SJSA1 (cell line): Measurements from ENCODE around the gene RRN3. TPM values are rescaled to one million over a fixed set of nuclear protein-coding genes. Genes with fewer than 3 reads are reported as not detected.
"Not testable (repeated sequence)": the region's sequence is repeated elsewhere in the genome, so short reads cannot be mapped to it uniquely, and the experiment has no call there.

Source experiments
- DNase-seq, 2 experiments: peaks; one replicate each; pipeline ENCODE4 v3.0.0-alpha.2; 2015 to 2020; ENCODE audit warnings: low spot score in 2 of 2, low read depth in 1 of 2
- H3K27ac ChIP-seq: fragments of 250-450 bp; sonication (Bioruptor Pico); 2 replicates; pipeline ENCODE4 v1.5.1; 2020; ENCODE audit warnings: mild to moderate bottlenecking, moderate library complexity
- H3K27me3 ChIP-seq: fragments of 250-450 bp; sonication (Bioruptor Pico); replicated peaks from 2 replicates; pipeline ENCODE4 v1.5.1; 2020; ENCODE audit warnings: mild to moderate bottlenecking, moderate library complexity
- H3K36me3 ChIP-seq: fragments of 250-450 bp; sonication (Bioruptor Pico); 2 replicates; pipeline ENCODE4 v1.5.1; 2020; ENCODE audit warnings: mild to moderate bottlenecking
- H3K4me1 ChIP-seq: fragments of 250-450 bp; sonication (Bioruptor Pico); replicated peaks from 2 replicates; pipeline ENCODE4 v1.6.1; 2021; ENCODE audit warnings: mild to moderate bottlenecking
- H3K4me3 ChIP-seq: fragments of 250-450 bp; sonication (Bioruptor Pico); 2 replicates; pipeline ENCODE4 v1.5.1; 2020; ENCODE audit warnings: mild to moderate bottlenecking
- H3K9me3 ChIP-seq: fragments of 250-450 bp; sonication (Bioruptor Pico); replicated peaks from 2 replicates; pipeline ENCODE4 v1.5.1; 2020; ENCODE audit warnings: mild to moderate bottlenecking
- total RNA-seq: library from RNA; depleted of rRNA; stranded (reverse); fragments of >200 nt; shearing (Covaris generic); gene quantifications from 2 replicates; pipeline ENCODE4 v1.2.3, GENCODE V29; 2014

Gene RRN3
- total RNA-seq, 1 experiment from 2014 or later: 67.6 TPM

- H3K4me3 ChIP-seq: no peak overlapping the region
- peaks cover 3% of the 10 kb centered on the region for H3K4me1 ChIP-seq
- H3K36me3 ChIP-seq: peaks cover 15% of the 10 kb centered on the region
- H3K27ac ChIP-seq: no peak overlapping the region
- no peaks in the 10 kb centered on the region for H3K27me3 ChIP-seq
- H3K9me3 ChIP-seq: no peaks in the 10 kb centered on the region
- no peak for DNase-seq
Observed at GRCh38 chr16:15051387-15051951, 42.6 kb downstream of the RRN3 start.

DNA sequence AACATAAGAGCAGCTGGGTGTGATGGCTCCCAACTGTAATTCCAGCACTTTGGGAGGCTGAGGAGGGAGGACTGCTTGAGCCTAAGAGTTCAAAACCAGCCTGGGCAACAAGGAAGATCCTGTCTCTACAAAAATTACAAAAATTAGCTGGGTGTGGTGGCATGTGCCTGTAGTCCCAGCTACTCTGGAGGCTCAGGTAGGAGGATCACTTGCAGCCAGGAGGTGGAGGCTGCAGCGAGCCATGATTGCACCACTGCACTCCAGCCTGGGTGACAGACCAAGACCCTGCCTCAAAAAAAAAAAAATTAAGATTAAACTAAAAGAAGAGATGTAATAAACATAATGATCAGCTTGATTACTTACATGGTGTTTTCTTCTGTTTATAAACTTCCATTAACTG lies 43.6 kb downstream of the RRN3 start:
- H3K36me3 ChIP-seq: peaks cover 19% of the 10 kb centered on the region
- H3K4me3 ChIP-seq, H3K4me1 ChIP-seq, H3K27me3 ChIP-seq, H3K9me3 ChIP-seq, DNase-seq, H3K27ac ChIP-seq: not testable (repeated sequence)

DNA sequence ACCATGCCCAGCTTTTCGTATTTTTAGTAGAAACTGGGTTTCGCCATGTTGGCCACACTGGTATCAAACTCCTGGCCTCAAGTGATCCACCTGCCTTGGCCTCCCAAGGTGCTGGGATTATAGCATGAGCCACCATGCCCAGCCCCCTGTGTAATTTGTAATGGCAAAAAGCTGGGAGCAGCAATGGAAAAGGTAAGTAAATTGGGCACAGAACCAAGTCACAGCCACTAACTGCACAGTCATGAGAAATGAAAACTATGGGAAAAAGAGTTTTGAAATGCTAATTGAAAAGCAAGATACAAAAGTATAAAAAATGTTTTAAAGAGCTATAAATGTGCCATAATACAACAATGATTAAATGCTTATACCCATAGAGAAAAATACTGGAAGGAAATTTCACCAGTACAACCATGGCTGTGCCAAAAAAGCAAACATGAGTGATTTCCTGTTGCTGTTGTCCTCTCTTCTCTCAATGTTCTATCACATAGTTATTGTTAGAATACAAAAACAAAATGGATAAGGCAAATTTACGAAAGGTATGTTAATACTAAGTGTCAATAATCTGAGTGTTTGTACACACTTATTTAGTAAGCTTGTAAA lies 44.4 kb downstream of the RRN3 start:
- no peaks in the 10 kb centered on the region for H3K4me1 ChIP-seq
- no peak overlapping the region for H3K27ac ChIP-seq

GRCh38 chr16:15046692-15047376 lies 47.2 kb downstream of the RRN3 start:
- Histone ChIP-seq H3K9me3 (no peaks in the 10 kb centered on the region), H3K27me3 (no peaks in the 10 kb centered on the region), H3K27ac (no peak overlapping the region), H3K36me3 (peaks cover 25% of the 10 kb centered on the region), H3K4me1 (no peaks in the 10 kb centered on the region), H3K4me3 (no peak overlapping the region)
- DNase-seq: no peak

More for the DNA sequence above, 44.4 kb downstream of the RRN3 start:
- Histone ChIP-seq H3K4me3 (no peak overlapping the region), H3K27me3 (no peaks in the 10 kb centered on the region), H3K9me3 (no peaks in the 10 kb centered on the region), H3K36me3 (peaks cover 16% of the 10 kb centered on the region)
- DNase-seq: no peak

- H3K36me3 ChIP-seq: peaks cover 39% of the 10 kb centered on the region
- not testable (repeated sequence) for H3K27me3 ChIP-seq, H3K4me3 ChIP-seq, H3K27ac ChIP-seq, H3K9me3 ChIP-seq, DNase-seq, H3K4me1 ChIP-seq
Observed at GRCh38 chr16:15045270-15045669, 48.8 kb downstream of the RRN3 start.

DNA sequence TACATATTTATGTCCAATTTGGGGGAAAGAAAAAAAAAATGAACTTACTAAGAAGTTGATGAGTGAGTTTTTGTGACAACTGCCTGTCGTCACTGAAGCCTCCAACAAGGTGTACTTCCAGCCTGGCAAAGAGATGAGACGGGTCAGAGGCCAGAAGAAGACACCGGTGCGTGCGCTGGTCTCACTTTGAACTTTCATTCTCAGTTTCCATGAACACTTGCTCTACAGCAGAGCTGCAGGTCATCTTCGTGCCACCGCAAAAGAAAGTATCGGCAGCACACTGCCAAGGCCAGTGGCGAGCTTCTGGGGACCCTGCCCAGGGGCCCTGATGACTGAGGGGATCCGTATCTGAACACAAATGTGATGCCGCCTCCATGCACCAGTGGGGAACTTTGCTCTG lies 49.8 kb downstream of the RRN3 start:
- Histone ChIP-seq H3K9me3 (no peaks in the 10 kb centered on the region), H3K27ac (no peak overlapping the region), H3K27me3 (no peaks in the 10 kb centered on the region), H3K36me3 (peaks cover 49% of the 10 kb centered on the region), H3K4me3 (no peak overlapping the region), H3K4me1 (no peaks in the 10 kb centered on the region)
- DNase-seq: no peak

- Histone ChIP-seq H3K9me3 (no peaks in the 10 kb centered on the region), H3K36me3 (peaks cover 58% of the 10 kb centered on the region), H3K27ac (no peak overlapping the region), H3K27me3 (no peaks in the 10 kb centered on the region), H3K4me1 (no peaks in the 10 kb centered on the region), H3K4me3 (no peak overlapping the region)
- DNase-seq: no peak
Observed at GRCh38 chr16:15043344-15043743, 50.7 kb downstream of the RRN3 start.

GRCh38 chr16:15041271-15042004 lies 52.6 kb downstream of the RRN3 start:
- no peak for DNase-seq
- Histone ChIP-seq H3K9me3 (no peaks in the 10 kb centered on the region), H3K4me1 (no peaks in the 10 kb centered on the region), H3K4me3 (no peak overlapping the region), H3K27me3 (no peaks in the 10 kb centered on the region), H3K36me3 (peaks cover 67% of the 10 kb centered on the region), H3K27ac (no peak overlapping the region)

GRCh38 chr16:15038689-15039088 lies 55.4 kb downstream of the RRN3 start:
- Histone ChIP-seq H3K27ac (no peak overlapping the region), H3K9me3 (no peaks in the 10 kb centered on the region), H3K4me3 (no peak overlapping the region), H3K27me3 (no peaks in the 10 kb centered on the region), H3K36me3 (peaks cover 89% of the 10 kb centered on the region), H3K4me1 (no peaks in the 10 kb centered on the region)
- no peak for DNase-seq

GRCh38 chr16:15037745-15038144 lies 56.3 kb downstream of the RRN3 start:
- H3K36me3 ChIP-seq: peaks cover 92% of the 10 kb centered on the region
- H3K9me3 ChIP-seq: no peaks in the 10 kb centered on the region
- DNase-seq: no peak
- H3K4me3 ChIP-seq: no peak overlapping the region
- H3K27ac ChIP-seq: no peak overlapping the region
- no peaks in the 10 kb centered on the region for H3K4me1 ChIP-seq
- H3K27me3 ChIP-seq: no peaks in the 10 kb centered on the region

GRCh38 chr16:15037003-15037402 lies 57.1 kb downstream of the RRN3 start:
- Histone ChIP-seq H3K27me3 (no peaks in the 10 kb centered on the region), H3K4me3 (no peak overlapping the region), H3K36me3 (peaks cover 95% of the 10 kb centered on the region), H3K27ac (no peak overlapping the region), H3K4me1 (no peaks in the 10 kb centered on the region), H3K9me3 (no peaks in the 10 kb centered on the region)
- DNase-seq: no peak

GRCh38 chr16:15035163-15035729 lies 58.8 kb downstream of the RRN3 start:
- no peak for DNase-seq
- Histone ChIP-seq H3K9me3 (no peaks in the 10 kb centered on the region), H3K27me3 (no peaks in the 10 kb centered on the region), H3K4me1 (no peaks in the 10 kb centered on the region), H3K36me3 (peaks cover 91% of the 10 kb centered on the region), H3K27ac (no peak overlapping the region), H3K4me3 (no peak overlapping the region)

DNA sequence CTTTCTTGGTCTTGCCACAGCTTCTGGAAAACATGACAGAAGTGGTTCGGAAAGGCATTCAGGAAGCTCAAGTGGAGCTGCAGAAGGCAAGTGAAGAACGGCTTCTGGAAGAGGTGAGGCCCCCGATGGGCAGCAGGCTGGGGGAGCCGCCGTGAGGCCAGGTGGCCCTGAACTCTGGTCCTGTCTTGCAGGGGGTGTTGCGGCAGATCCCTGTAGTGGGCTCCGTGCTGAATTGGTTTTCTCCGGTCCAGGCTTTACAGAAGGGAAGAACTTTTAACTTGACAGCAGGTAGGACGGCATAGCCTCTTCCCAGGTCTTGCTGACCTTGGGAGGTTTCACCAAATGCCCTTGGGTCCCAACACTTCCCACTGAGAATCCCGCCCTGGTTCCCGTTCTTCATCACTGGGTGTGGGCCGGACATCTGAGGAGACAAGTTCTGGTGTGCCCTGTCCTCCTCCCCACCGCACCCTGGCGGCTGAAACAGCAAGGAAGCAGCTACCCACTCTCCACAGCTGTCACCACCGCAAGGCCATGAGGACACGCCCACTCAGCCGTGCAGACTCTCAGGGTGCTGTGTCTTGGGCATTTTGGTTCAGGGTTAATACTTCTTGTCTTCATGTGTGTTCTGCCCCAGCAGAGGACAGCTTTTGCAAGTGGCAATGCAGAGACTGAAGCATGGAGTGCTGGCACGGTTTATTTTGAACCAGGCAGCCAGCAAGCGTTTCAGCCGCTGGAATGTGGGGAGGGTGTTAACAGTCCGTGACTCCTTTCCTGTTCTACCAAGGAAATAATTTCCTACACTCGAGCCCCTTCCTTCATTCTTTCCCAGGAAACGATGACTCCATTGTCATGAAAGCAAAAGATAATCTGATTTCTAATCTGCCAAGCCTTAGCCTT lies 59.6 kb downstream of the RRN3 start:
- H3K27ac ChIP-seq: no peak overlapping the region
- no peaks in the 10 kb centered on the region for H3K4me1 ChIP-seq
- no peak overlapping the region for H3K4me3 ChIP-seq
- DNase-seq: no peak
- peaks cover 84% of the 10 kb centered on the region for H3K36me3 ChIP-seq
- H3K27me3 ChIP-seq: no peaks in the 10 kb centered on the region
- H3K9me3 ChIP-seq: no peaks in the 10 kb centered on the region
